Stimulated activated CD8-positive, alpha-beta memory T cell treated with anti-CD3 and anti-CD28 coated beads, Interleukin-7, amount 100 ng/mL, for 24 hours (primary cell): ENCODE data around the gene JRKL.
A peak's percentile ranks its signal among the peaks of the same experiment; 100 is the strongest.

Experiments used
- DNase-seq: peaks from one replicate; pipeline ENCODE4 v3.0.0-alpha.2; 2020; ENCODE audit warnings: low read depth

The JRKL gene

DNA sequence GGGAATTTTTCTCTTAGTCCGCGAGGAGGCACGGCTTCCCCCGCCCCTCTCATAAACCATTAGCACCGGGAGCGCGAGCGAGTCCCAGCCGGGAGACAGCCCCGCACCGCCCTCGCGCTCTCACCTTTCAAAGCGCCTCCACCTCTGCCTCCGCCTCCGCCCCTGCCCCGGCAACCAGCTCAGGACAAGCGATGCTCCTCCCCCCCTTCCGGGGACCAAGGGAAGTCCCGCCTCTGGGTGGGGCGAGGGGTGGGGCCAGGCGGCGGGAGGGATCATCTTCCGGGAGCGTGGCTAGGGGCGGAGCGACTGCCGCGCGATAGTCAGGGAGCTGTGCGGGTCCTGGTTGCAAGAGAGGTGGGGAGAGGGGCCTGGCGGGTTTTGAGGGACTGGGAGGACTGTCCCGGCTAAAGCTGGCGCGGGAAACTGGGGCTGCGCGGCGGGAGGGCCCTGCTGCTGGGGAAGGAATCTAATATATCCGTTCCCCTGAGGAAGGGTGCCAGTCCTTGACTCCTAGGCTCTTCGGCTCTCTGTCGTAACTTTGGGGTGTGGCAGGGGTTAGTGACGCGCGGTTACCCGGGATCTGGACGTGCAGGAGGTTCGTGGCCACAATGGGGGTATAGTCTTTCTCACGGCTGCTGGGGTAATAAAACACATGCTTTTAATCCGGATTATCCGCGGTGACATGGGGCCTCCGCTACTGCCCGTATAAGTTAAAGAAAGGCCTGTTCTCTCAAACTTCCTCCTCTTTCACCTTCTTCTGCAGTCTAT lies at the start of gene JRKL, which contains the start of gene CCDC82:
TSS of gene JRKL (plus strand) at position 294 of the 768 bp plus-strand sequence. CDS start 637 bp downstream, outside the sequence.
TSS of gene CCDC82 (minus strand) at position 193 of the 768 bp plus-strand sequence. CDS start 5,165 bp downstream, outside the sequence.
- peak; percentile 96 for DNase-seq

DNA sequence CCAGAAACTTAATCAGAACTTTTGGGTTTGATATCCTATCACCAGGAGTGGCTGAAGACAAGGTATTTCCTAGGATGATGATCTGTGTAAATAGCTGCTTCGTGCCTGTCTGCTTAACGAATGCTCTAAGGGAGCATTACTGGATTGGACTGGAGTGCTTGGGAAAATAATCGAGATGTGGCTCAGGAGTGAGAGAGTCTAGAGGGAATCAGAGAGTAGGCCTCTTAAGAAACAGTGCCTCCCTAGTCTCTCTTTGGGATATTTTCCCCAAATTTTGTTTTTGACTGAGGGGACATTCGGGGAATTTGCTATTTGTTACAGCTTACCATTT lies 49.3 kb upstream of the JRKL start:
- no peak for DNase-seq

DNA sequence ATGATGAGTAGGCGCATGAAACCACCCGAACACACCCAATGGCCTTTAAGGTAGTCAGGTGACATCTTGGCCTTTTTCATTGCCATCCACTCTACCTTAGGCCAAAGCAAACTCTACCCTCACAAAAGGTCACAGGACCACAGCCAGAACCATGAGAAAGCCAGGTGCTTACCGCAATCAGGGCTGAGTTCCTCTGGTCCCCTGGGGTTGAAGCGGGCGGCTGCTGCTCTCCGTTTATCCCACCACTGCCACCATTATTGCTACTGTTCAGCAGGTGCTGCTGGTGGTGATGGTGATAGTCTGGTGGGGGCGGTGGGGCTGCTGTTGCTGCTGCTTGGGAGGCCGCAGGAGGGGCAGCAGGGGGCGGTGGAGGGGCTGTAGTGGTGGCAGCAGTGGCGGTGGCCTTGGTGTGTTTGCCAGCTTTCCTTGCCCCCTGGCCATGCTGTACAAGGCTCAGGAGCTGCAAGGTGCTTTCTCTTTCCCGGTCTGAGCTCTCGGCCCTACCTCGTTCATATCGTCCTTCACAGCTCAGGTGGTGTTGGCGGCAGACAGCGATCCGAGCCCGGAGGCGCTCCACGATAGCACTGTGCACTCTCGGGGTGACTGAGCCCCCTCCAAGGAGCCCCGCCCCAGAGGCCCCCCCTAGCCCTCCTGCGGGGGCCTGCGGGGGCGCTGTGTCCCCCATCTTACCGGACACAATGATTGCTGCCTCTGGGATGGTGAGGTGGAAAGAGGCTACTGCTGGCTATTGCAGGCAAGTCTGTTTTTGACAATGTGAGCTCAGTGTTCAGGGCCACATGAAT lies 48.4 kb upstream of the JRKL start:
- DNase-seq: peak; percentile 37

DNA sequence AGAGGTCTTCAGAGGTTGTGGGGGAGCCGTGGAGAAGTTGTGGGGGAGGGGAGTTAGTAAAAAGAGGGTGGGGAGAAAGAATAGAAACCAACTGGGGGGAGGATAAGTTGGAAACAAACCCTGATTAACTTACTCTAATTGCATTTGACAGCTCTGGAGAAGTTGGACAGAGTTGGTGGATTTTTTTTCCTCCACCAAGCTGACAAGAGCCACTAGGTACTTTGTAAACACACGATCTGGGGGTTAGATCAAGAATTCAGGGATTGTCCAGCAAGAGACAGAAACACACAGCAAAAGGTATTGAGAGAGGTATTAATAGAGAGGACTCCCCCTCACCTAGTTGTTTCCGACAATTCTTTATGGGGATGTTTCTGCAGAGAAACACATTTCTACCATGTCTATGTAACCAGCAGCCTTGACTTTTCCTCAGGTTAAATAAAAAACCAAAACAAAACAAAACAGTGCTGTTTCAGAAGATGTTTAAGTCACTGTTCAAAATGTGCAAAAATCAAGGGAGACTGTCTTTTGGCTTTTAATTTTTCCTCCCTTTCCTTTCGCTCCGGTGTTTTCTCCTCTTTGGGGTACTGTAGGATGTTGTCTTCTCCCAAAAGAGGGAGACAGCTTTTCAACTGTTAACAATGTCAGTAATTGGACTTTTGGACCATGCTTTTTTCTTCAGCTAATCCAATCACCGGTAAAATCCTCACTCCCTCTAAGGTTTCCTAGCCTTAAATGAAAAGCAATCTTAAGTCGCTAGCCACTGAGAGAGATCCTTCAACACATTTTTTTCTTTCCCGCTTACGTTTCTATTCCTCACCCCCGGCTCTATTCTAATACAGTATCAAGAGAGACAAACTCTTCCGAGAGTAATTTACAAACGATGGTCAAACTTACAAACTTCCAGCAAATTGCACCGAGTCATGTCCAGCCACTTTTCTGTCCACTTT lies 47.5 kb upstream of the JRKL start:
- no peak for DNase-seq

DNA sequence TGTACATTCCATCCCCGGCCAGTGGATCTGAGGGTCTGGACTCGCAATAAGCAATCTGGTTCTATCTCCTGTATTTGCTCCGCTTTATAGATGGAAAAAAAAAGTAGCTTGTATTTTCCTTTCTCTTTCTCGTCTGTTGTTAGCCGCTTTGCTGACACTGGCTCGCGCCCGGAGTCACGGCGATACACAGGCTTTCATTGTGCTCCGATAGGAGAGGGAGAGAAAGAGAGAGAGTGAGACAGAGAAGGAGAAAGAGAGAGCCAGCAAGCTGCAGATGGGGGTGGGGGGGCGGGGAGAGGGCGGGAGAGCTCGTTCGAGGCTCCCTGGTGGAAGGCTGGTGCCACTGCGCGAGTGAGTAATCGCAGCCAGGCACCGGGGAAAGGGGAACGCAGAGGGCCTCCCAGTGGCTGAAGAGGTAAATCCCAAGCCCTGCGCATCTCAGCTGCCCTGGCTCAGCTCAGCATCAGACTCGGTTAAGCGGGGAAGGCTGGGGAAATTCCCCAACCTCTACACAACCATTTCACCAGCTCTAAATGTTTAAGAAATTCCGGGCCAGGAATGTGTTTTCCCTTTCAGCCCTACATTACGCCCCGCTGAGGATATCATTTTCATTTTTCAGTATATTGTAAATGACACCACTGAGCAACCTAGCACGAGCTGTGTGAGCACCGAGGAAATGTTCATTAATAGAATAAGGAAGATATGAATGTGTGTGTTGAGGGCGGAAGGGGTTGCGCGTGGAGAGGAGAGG lies 46.7 kb upstream of the JRKL start, which contains the start of gene MAML2:
TSS of gene MAML2 (minus strand) at position 235 of the 751 bp plus-strand sequence. CDS start 1,300 bp downstream, outside the sequence.
- peak; percentile 75 for DNase-seq

DNA sequence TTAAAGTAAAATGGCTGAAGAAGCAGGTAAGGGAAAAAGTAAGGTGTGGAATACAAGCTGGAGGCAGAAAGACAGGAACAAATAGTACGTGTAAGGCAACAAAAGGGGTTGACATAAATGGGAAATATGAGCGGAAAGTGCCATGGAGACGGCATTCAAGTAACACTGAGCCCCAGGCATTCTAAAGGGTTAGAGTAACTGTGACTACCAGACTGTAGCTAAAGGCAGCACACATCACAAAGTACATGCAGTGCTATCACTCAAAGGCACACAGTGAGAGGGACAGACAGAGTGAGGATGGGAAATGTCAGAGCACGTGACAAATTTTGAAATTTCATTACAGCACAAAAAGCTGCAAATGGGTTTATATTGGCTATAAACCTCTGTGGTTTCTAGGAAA lies 33.0 kb upstream of the JRKL start:
- no peak for DNase-seq

DNA sequence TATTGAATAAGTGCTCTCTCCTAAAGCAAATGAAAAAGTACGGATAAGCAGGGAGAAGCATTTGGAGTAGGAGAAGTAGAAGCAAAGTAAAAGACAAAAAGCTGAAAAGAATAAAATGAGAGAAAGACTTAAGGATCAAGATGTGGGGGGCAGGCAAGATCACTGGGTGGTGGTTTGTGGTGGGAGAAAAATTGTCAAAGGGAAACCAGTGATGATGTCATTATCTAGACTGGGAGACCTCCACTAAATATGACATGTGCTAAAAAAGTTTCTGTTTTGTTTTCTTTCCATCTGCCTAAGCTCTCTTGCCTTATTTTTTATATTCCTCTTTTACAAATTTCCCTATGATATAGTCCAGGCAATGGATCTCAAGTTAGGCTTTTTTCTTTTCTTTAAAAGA lies 32.0 kb upstream of the JRKL start:
- DNase-seq: no peak

DNA sequence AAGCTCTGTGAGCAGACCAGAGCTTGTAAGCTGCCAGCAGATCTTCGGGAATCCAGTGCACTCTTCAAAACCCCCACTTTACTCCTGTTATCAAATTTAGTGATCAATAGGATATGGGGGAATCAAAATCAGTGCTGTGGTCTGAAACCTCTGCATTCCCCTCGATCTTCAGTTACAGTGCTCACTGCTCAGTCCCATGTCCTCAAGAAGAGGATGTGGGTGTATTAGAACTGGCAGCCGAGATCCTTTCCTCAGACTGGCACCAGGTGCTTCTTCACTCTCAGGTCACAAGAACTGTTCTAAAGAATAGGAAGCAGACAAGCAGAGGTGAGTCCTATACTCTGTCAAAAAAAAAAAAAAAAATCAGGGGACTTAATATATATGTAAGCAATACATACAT lies 31.5 kb upstream of the JRKL start:
- no peak for DNase-seq

DNA sequence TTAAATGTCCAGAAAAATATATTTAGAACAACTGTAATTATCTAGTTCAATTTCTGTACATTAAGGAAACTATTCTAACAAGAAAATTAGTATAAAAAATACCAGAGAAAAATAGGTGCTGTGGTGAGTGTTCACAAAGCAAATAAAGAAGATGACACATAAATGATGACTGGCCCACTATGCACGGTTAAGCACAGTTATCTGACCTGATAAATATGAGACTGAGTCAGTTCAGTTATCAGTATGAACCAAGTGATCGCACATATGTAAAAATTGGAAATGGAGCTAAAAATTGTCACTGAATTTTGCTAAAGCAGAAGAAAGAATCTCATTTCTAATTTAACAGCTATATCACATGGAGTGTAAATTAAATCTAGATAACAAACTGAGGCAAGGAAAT lies 28.0 kb upstream of the JRKL start:
- no peak for DNase-seq

DNA sequence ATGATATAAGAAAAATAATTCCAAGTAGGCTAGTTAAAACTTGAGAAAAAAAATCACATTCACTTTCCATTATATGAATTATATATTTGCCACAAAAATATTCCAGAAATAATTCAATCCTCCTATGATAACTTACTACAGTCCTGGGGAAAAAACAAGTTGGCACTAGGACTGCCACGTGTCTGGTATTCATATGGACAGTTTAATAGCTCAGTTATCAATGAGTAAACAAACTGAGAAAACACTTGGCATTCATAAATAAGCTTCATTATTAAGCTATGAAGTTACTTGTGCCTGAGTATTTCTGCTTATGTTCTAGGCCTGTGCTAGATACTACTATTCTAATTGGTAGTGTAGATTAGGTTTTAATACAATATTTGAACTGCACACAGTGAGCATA lies 24.3 kb upstream of the JRKL start:
- DNase-seq: no peak

DNA sequence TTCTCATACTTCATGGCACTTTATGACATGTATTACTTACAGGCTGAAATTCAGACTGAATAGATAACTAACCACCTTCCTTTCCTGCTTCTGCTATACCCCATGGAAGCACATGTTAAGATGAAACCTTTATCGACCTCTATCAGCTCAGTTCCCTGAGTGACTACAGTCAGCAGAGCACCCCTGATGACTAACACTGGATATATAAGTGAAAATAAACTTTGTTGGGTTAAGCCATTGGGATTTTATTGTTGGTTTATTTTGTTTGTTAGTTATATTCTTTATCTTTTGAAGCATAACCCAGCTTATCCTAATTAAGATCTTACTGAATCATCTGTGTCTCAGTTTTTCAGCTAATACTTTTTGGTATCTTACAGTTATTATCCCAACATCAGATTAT lies 23.8 kb upstream of the JRKL start:
- no peak for DNase-seq

DNA sequence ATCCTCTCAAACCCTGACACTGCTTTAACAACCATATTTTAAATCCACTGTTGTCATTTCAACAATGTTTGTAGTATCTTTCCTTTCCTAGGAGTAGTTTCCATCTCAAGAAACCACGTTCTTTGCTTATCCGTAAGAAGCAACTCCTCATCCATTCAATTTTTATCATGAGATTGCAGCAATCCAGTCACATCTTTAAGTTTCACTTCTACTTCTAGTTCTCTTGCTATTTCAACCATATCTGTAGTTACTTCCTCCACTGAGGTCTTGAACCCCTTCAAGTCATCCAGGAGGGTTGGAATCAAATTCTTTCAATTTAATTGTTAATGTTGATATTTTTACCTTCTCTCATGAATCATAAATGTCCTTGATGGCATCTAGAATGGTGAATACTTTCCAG lies 22.5 kb upstream of the JRKL start:
- DNase-seq: no peak

DNA sequence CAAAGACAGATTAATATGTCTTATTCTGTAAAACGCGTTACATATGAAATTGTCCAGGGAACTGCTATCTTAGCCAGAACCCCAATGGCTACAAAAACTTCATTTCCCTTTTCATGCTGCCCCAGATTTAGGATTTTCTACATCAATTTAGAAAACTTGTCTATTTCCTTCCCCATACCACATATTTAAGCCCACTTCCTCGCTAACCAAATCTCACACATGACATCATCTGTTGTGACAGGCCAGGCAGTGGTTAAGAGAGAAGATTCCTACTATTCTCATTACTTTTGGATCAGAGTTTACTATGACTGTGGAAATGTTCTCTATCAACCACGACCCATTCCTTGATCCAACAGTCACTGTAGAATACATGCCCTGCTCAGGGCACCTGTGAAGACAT lies 16.0 kb upstream of the JRKL start:
- no peak for DNase-seq

DNA sequence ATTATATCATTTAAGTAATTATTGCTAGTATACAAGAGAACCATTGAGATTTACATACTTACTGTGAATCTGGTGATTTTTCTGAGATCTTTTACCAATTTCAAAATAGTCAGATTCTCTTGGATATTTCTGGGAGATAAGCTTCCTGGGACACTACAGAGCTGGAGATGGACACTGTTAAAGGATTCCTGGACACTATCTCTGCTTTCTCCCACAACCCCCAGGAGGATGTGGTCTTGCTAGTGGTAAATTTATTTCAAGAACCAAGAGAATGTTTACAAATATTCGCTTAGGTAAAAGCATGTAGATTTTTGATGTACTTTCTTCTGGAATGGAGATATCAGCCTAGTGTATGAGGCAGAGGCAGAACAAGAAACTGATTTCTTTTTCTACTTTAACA lies 13.0 kb upstream of the JRKL start:
- no peak for DNase-seq

DNA sequence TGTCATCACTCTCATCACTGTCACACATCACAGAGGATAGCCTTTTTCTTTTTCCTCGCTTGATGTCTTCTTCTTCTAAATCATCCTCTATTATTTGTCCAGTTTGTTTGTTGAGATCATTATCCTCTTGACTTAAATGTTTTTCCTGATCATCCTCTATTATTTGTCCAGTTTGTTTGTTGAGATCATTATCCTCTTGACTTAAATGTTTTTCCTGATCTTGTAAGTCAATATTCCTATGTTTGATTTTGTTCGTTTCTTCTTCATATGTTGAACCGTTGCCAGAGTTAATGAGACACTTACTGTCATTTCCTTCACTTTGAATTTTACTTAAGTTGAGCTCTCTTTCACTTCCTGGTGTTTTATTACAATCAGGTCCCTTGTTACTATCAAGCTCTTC lies 5.7 kb upstream of the JRKL start:
- no peak for DNase-seq

DNA sequence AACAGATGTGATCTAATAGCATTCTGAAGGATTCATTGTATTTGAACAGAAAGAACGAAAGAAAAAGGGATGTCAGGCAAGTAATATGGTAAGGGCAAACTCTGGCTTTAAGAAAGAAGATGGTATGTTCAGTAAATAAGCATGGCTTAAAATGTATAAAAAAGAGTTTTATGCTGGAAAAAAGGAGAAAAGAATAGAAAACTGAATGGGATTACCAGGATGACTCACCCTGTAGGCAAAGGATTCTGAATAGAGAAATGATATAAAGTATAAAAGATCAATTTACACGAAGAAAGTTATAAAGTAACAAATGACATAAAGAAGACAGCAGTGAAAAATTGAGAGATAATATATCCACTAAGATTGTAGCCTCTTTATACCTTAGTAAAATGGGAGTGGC lies 4.6 kb upstream of the JRKL start:
- DNase-seq: no peak

DNA sequence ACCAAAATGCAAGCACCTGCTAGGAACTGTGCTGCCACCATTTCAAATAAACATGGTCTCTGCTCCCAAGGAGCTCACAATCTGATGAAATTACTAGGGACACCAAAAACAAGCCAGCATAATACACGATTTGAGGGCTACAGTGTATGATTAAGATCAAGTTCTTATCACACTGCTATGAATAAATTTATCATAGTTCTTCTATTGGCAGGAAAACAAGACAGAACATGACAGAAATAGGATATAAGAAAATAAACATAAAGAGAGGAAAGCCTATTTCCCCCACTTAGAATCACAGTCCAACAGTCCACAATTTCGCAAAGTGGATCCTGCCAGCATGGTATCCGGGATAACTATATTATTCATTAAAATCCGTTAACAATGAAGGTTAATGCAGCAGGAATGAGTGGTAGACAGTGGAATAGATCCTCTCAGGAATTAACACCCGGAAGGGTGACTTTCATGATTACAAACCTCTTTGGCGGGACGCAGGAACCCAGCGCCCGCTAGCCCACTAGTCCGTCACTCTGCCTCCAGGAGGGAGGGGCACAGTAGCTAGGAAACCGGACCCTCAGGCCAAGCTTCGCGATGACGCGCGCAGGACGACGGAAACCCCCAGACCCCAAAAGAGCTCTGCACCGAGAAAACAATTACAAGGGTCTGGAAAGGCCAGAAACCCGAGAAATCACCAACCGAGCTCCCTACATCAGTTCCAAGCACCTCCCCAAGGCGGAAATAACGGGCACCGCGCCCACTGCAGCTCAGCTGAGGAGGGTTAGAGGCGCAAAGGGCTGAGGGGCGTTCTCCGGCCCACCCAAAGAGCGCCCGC lies 708 bp upstream of the JRKL start:
- no peak for DNase-seq

DNA sequence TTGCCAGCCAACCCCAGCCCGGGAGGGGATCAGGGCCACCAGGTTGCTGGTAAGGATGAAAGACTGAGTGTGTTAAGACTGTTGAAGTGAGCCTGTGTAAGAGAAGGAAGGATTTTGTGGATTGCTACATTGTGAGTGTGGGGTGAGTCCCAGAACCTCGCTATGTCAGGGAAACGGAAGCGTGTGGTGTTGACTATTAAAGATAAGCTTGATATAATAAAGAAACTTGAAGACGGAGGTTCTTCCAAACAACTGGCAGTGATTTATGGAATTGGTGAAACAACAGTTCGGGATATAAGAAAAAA lies 627 bp downstream of the JRKL start:
- no peak for DNase-seq

DNA sequence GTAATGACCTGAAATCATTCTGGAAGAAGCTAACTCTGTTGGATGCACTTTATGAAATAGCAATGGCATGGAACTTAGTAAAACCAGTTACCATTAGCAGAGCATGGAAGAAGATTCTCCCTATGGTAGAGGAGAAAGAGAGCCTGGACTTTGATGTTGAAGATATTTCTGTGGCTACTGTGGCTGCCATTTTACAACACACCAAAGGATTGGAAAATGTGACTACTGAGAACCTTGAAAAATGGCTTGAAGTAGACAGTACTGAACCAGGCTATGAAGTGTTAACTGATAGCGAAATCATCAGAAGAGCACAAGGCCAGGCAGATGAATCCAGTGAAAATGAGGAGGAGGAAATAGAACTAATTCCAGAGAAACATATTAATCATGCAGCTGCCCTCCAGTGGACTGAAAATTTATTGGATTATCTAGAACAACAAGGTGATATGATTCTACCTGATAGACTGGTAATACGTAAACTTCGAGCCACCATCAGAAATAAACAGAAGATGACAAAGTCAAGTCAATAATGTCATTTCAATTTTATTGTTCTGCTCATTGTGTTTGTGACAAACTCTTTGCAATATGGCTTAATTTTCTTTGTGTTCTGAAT lies 2.0 kb downstream of the JRKL start:
- no peak for DNase-seq

DNA sequence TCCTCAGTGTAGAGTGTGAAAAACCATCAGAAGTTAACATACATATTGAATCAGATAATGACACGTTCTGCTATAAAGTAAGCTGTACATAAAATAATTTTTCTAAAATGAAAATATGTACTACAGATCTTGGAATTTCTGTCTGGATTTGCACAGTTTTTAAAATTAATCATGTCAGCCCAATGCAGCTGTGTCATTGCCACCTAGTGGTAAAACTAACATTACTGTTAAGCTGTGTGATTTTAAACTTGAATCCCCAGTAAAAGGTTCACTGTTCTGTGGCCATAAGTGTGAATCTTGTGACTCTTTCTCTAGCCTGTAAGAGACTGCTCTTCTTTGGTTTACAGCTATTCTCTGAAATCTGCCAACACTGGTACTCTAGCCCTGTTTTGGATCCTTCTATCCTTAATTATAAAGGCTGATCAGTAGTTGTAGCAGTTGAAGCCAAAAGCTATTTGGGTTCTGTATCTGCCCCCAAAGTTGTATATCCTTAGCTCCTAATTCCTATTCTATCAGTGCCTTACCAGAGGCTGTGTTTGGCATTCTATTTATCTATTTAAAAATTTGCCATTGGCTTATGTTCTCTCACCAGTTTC lies 4.0 kb downstream of the JRKL start:
- no peak for DNase-seq
